K562 (cell line): Measurements from ENCODE around the gene MYH9. TPM values are rescaled to one million over a fixed set of nuclear protein-coding genes. Genes with fewer than 3 reads are reported as not detected.
A peak's percentile ranks its signal among the peaks of the same experiment; 100 is the strongest.

Source experiments
- EWSR1 ChIP-seq: fragments of 450-650 bp; IDR thresholded peaks from 2 replicates; pipeline ENCODE4 v1.6.1; 2018; ENCODE audit warnings: borderline replicate concordance, mild to moderate bottlenecking, low read depth, moderate library complexity; ENCODE audit not compliant: partially characterized antibody
- FOSL1 ChIP-seq: fragments of 200-800 bp; sonication (Bioruptor generic); conservative IDR thresholded peaks from 2 replicates; pipeline ENCODE4 v1.6.1; 2016; ENCODE audit warnings: missing genetic modification characterization, missing compliant biosample characterization
- JUN ChIP-seq, 2 experiments: sonication (generic) in 1 of 2; formaldehyde crosslinking in 1 of 2; IDR thresholded peaks; 2 replicates each; pipeline versions ENCODE4 v1.6.1 to v1.8.0; 2012 to 2022; ENCODE audit warnings: borderline replicate concordance in 2 of 2, mild to moderate bottlenecking in 2 of 2, improper control_type of control experiment in 1 of 2, low read depth in 1 of 2, low read length in 1 of 2, missing genetic modification reagents in 1 of 2
- JUND ChIP-seq, 2 experiments: IDR thresholded peaks; 2 replicates in 1 of 2; 3 replicates in 1 of 2; pipeline ENCODE4 v1.6.1; 2011; ENCODE audit warnings: borderline replicate concordance in 2 of 2, low read depth in 2 of 2, low read length in 2 of 2, improper control_type of control experiment in 1 of 2, missing biosample characterization in 1 of 2, missing genetic modification characterization in 1 of 2, missing genetic modification reagents in 1 of 2
- MAFK ChIP-seq: IDR thresholded peaks from 2 replicates; pipeline ENCODE4 v1.6.1; 2011; ENCODE audit warnings: low read length, improper control_type of control experiment
- MEF2A ChIP-seq: IDR thresholded peaks from 2 replicates; pipeline ENCODE4 v1.6.1; 2011; ENCODE audit warnings: low read depth, mild to moderate bottlenecking, low read length, moderate library complexity; ENCODE audit not compliant: control insufficient read depth
- MEIS2 ChIP-seq: fragments of 450-650 bp; IDR thresholded peaks from 2 replicates; pipeline ENCODE4 v1.6.1; 2014; ENCODE audit warnings: mild to moderate bottlenecking; ENCODE audit not compliant: partially characterized antibody
- RBFOX2 ChIP-seq: fragments of 200-400 bp; formaldehyde crosslinking; IDR thresholded peaks from 2 replicates; pipeline ENCODE4 v1.6.1; 2017; ENCODE audit warnings: low read depth, mild to moderate bottlenecking, low read length, moderate library complexity
- RBM39 ChIP-seq: fragments of 200-400 bp; formaldehyde crosslinking; optimal IDR thresholded peaks from 2 replicates; pipeline ENCODE3; 2018; ENCODE audit warnings: low read depth, low read length
- RHOXF2B ChIP-seq: fragments of 250-450 bp; sonication (Bioruptor Pico); conservative IDR thresholded peaks from 2 replicates; pipeline ENCODE4 v1.5.1; 2021
- SIN3A ChIP-seq, 2 experiments: fragments of 150-350 bp in 1 of 2; IDR thresholded peaks; 2 replicates each; pipeline ENCODE4 v1.6.1; 2011 to 2016; ENCODE audit warnings: borderline replicate concordance in 2 of 2, low read depth in 2 of 2, low read length in 2 of 2, mild to moderate bottlenecking in 2 of 2, moderate library complexity in 2 of 2; ENCODE audit not compliant: control insufficient read depth in 1 of 2
- TAF1 ChIP-seq: IDR thresholded peaks from 2 replicates; pipeline ENCODE4 v1.6.1; 2011; ENCODE audit warnings: mild to moderate bottlenecking, low read length, moderate library complexity; ENCODE audit not compliant: insufficient read depth, control insufficient read depth, severe bottlenecking; ENCODE audit errors: extremely low read depth
- TCF3 ChIP-seq: sonication (generic); formaldehyde crosslinking; IDR thresholded peaks from 2 replicates; pipeline ENCODE4 v1.4.0; 2020; ENCODE audit warnings: mild to moderate bottlenecking, missing genetic modification reagents
- ZNF324 ChIP-seq: fragments of 250-450 bp; sonication (Bioruptor Pico); IDR thresholded peaks from 2 replicates; pipeline ENCODE4 v1.4.0; 2020; ENCODE audit warnings: mild to moderate bottlenecking
- ZNF384 ChIP-seq: IDR thresholded peaks from 2 replicates; pipeline ENCODE4 v1.6.1; 2012; ENCODE audit warnings: low read depth, low read length, improper control_type of control experiment
- polyA plus RNA-seq, 8 experiments: library from polyadenylated mRNA; depleted of rRNA in 4 of 8; stranded (reverse) in 5 of 8; unstranded in 3 of 8; fragments of >200 nt; fragmentation: Nextera tagmentation in 2 of 8; fragmentation: Illumina TruSeq in 1 of 8; extraction: Ambion mirVana in 2 of 8; extraction: Trizol in 1 of 8; gene quantifications; 2 replicates each; pipeline versions ENCODE4 v1.2.1 to v1.2.3, GENCODE V29; 2011 to 2014; ENCODE audit warnings: inconsistent platforms in 1 of 8, missing spikeins in 1 of 8
- total RNA-seq, 7 experiments: library from RNA; depleted of rRNA in 6 of 7; stranded (reverse); fragments of >200 nt in 6 of 7; fragmentation: Illumina TruSeq in 2 of 7; extraction: Trizol in 2 of 7; gene quantifications; 2 replicates each; pipeline versions ENCODE4 v1.2.1 to v1.2.3, GENCODE V29; 2011 to 2021; ENCODE audit warnings: low replicate concordance in 1 of 7
- TF ChIP-seq, protein P1 (sequence below): fragments of 450-650 bp; formaldehyde crosslinking; IDR thresholded peaks from 2 replicates; pipeline ENCODE4 v1.4.0; 2022; ENCODE audit warnings: missing genetic modification characterization
- TF ChIP-seq, protein P2 (sequence below), 2 experiments: fragments of 450-650 bp in 1 of 2; sonication (generic) in 1 of 2; formaldehyde crosslinking in 1 of 2; IDR thresholded peaks in 1 of 2; conservative IDR thresholded peaks in 1 of 2; 2 replicates each; pipeline versions ENCODE4 v1.6.1 to v1.8.1; 2016 to 2023; ENCODE audit warnings: mild to moderate bottlenecking in 2 of 2, moderate library complexity in 2 of 2, inconsistent platforms in 1 of 2, missing genetic modification reagents in 1 of 2
- TF ChIP-seq, protein P3 (sequence below): fragments of 450-650 bp; IDR thresholded peaks from 2 replicates; pipeline ENCODE4 v1.6.1; 2017; ENCODE audit warnings: antibody characterized with exemption, mild to moderate bottlenecking

MYH9 gene
- total and polyA plus RNA-seq, 9 of the 15 experiments (the other 6 are each of a cell fraction or from before 2014, with no cell fraction given): 0.71 to 111 (median 24.6) TPM

DNA sequence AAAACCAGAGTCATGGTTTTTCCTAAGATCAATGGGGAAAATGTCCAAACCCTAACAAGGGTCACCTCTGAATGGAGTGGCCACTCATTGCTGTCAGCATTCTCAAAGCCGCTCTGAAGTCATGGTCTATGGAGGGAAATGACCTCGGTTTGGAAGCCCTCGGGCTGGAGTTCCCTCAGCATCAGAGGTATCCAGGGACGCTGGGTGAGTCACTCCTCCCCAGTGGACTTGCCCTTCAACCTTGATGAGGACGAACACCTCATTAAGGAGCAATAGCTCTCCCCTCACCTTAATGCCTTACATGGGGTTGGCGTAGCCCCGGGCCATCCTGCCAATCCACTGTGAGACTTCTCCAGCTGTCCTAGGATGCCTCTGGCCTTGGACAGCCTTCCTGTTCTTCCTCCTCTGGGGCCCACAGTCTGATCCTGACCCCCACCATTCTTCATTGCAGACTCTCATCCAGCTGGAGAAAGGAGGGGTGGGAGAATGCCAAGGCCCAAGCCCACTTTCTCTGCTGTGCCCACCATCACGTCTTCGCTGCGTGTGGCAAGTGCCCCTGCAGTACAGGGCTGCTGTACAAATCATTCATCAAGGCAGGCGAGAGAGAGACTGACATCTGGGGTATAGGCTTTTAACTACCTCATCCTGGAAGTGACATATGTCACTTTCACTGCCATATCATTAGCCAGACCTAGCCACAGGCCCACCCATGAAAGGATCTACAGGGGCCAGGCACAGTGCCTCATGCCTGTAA lies 25.4 kb upstream of the MYH9 start (continued):
- TF ChIP-seq, protein P1, sequence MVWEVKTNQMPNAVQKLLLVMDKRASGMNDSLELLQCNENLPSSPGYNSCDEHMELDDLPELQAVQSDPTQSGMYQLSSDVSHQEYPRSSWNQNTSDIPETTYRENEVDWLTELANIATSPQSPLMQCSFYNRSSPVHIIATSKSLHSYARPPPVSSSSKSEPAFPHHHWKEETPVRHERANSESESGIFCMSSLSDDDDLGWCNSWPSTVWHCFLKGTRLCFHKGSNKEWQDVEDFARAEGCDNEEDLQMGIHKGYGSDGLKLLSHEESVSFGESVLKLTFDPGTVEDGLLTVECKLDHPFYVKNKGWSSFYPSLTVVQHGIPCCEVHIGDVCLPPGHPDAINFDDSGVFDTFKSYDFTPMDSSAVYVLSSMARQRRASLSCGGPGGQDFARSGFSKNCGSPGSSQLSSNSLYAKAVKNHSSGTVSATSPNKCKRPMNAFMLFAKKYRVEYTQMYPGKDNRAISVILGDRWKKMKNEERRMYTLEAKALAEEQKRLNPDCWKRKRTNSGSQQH (CRISPR knock-in tag): no peak
- peak; percentile 55 for TF ChIP-seq TCF3 (CRISPR knock-in tag)
- TF ChIP-seq RBFOX2: no peak
- TF ChIP-seq, protein P2, sequence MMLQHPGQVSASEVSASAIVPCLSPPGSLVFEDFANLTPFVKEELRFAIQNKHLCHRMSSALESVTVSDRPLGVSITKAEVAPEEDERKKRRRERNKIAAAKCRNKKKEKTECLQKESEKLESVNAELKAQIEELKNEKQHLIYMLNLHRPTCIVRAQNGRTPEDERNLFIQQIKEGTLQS (IDR thresholded peaks at IDR 0.05): peak; percentile 70
- TF ChIP-seq, protein P2 (CRISPR knock-in tag; conservative IDR thresholded peaks at IDR 0.05): no peak
- TF ChIP-seq SIN3A (IDR thresholded peaks at IDR 0.05; ENCODE audit: borderline replicate concordance in 2 of 2, control insufficient read depth in 1 of 2, low read depth in 2 of 2, low read length in 2 of 2): no peak
- TF ChIP-seq MAFK: no peak
- TF ChIP-seq RHOXF2B: no peak
- TF ChIP-seq MEIS2: peak; percentile 29
- TF ChIP-seq, protein P3, sequence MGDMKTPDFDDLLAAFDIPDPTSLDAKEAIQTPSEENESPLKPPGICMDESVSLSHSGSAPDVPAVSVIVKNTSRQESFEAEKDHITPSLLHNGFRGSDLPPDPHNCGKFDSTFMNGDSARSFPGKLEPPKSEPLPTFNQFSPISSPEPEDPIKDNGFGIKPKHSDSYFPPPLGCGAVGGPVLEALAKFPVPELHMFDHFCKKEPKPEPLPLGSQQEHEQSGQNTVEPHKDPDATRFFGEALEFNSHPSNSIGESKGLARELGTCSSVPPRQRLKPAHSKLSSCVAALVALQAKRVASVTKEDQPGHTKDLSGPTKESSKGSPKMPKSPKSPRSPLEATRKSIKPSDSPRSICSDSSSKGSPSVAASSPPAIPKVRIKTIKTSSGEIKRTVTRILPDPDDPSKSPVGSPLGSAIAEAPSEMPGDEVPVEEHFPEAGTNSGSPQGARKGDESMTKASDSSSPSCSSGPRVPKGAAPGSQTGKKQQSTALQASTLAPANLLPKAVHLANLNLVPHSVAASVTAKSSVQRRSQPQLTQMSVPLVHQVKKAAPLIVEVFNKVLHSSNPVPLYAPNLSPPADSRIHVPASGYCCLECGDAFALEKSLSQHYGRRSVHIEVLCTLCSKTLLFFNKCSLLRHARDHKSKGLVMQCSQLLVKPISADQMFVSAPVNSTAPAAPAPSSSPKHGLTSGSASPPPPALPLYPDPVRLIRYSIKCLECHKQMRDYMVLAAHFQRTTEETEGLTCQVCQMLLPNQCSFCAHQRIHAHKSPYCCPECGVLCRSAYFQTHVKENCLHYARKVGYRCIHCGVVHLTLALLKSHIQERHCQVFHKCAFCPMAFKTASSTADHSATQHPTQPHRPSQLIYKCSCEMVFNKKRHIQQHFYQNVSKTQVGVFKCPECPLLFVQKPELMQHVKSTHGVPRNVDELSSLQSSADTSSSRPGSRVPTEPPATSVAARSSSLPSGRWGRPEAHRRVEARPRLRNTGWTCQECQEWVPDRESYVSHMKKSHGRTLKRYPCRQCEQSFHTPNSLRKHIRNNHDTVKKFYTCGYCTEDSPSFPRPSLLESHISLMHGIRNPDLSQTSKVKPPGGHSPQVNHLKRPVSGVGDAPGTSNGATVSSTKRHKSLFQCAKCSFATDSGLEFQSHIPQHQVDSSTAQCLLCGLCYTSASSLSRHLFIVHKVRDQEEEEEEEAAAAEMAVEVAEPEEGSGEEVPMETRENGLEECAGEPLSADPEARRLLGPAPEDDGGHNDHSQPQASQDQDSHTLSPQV: no peak
- peak; percentile 46 for TF ChIP-seq JUND (IDR thresholded peaks at IDR 0.05; ENCODE audit: borderline replicate concordance, low read depth, low read length)
- no peak for TF ChIP-seq JUND (tag; IDR thresholded peaks at IDR 0.05; ENCODE audit: borderline replicate concordance, low read depth, low read length)
- 0 out of 2 replicates have a peak, but pooled peaks have one; percentile 26 for TF ChIP-seq FOSL1 (tag)
- no peak for TF ChIP-seq EWSR1
- TF ChIP-seq ZNF324 (CRISPR knock-in tag): no peak
- peak; percentile 6; the same call in 1 of the 2 replicates for TF ChIP-seq MEF2A
- no peak for TF ChIP-seq ZNF384
- TF ChIP-seq TAF1: no peak
- 0 out of 2 replicates have a peak, but pooled peaks have one; percentile 28 for TF ChIP-seq JUN (IDR thresholded peaks at IDR 0.05; ENCODE audit: borderline replicate concordance, low read depth, low read length)
- TF ChIP-seq JUN (CRISPR knock-in tag; IDR thresholded peaks at IDR 0.05; ENCODE audit: borderline replicate concordance): no peak
- no peak for TF ChIP-seq RBM39
